H1 (cell line): ENCODE data around the gene TENT5A. TPM values are rescaled to one million over a fixed set of nuclear protein-coding genes. Genes with fewer than 3 reads are reported as not detected.

ENCODE experiments used
- CTCF ChIA-PET: fragments of 300-600 bp; sonication (Branson Sonifier 250); formaldehyde crosslinking; loops from one replicate; lab custom pipeline; 2021; ENCODE audit not compliant: partially characterized antibody; lab: Charles Lee
- POLR2A ChIA-PET: fragments of 300-600 bp; sonication (Branson Sonifier 250); formaldehyde crosslinking; loops from one replicate; lab custom pipeline; 2021; ENCODE audit warnings: inconsistent platforms; ENCODE audit not compliant: partially characterized antibody; lab: Charles Lee
- DNase-seq, 2 experiments: peaks; one replicate each; pipeline versions ENCODE4 v3.0.0 to v3.0.0-alpha.2; 2010 to 2022; ENCODE audit warnings: low spot score in 2 of 2, low read depth in 1 of 2, mixed read lengths in 1 of 2
- FAIRE-seq: peaks from 2 replicates; lab custom pipeline; 2011; peaks lifted over from hg19 to GRCh38; lab: Jason Lieb, UNC
- H2AFZ ChIP-seq: 2 replicates; pipeline ENCODE4 v1.8.1; 2012; ENCODE audit warnings: low read length, inconsistent platforms
- H2AK5ac ChIP-seq: 2 replicates; pipeline ENCODE4 v1.6.1; 2013; ENCODE audit warnings: low read depth, low read length
- H2BK120ac ChIP-seq: replicated peaks from 2 replicates; pipeline ENCODE3; 2013; ENCODE audit warnings: low read depth, low read length, inconsistent platforms
- H2BK12ac ChIP-seq: 2 replicates; pipeline ENCODE4 v1.6.1; 2013; ENCODE audit warnings: low read depth, low read length
- H2BK15ac ChIP-seq: 2 replicates; pipeline ENCODE4 v1.6.1; 2013; ENCODE audit warnings: low read length
- H2BK20ac ChIP-seq: 2 replicates; pipeline ENCODE4 v1.6.1; 2013; ENCODE audit warnings: low read length
- H2BK5ac ChIP-seq: 2 replicates; pipeline ENCODE4 v1.6.1; 2013; ENCODE audit warnings: low read depth, low read length
- H3K14ac ChIP-seq: 2 replicates; pipeline ENCODE4 v1.6.1; 2013; ENCODE audit warnings: inconsistent platforms; ENCODE audit not compliant: insufficient read length
- H3K18ac ChIP-seq: 2 replicates; pipeline ENCODE4 v1.6.1; 2013; ENCODE audit warnings: low read length; ENCODE audit errors: extremely low read depth
- H3K23ac ChIP-seq: 2 replicates; pipeline ENCODE4 v1.6.1; 2013; ENCODE audit warnings: inconsistent platforms; ENCODE audit not compliant: insufficient read length
- H3K23me2 ChIP-seq: 2 replicates; pipeline ENCODE4 v1.6.1; 2013; ENCODE audit warnings: low read depth, low read length
- H3K27ac ChIP-seq: 2 replicates; pipeline ENCODE4 v1.6.1; 2011; ENCODE audit warnings: low read depth, low read length, inconsistent platforms
- H3K27me3 ChIP-seq, 4 experiments: replicated peaks in 1 of 4; 1 replicate in 1 of 4; 2 replicates in 3 of 4; pipeline versions ENCODE4 v1.6.1 to v1.8.1; 2011 to 2013; ENCODE audit warnings: low read length in 3 of 4, mild to moderate bottlenecking in 3 of 4, inconsistent platforms in 2 of 4, mixed read lengths in 2 of 4, moderate library complexity in 1 of 4; ENCODE audit not compliant: control insufficient read depth in 3 of 4, insufficient read depth in 3 of 4; ENCODE audit errors: extremely low read depth in 1 of 4
- H3K36me3 ChIP-seq, 4 experiments: 2 replicates each; pipeline versions ENCODE4 v1.6.1 to v1.8.1; 2011 to 2013; ENCODE audit warnings: mild to moderate bottlenecking in 4 of 4, low read length in 3 of 4, moderate library complexity in 2 of 4, control low read depth in 1 of 4, inconsistent platforms in 1 of 4; ENCODE audit not compliant: insufficient read depth in 4 of 4, control insufficient read depth in 2 of 4
- H3K4ac ChIP-seq: replicated peaks from 2 replicates; pipeline ENCODE3; 2013; ENCODE audit warnings: low read length, low read depth, mixed read lengths, inconsistent platforms; ENCODE audit not compliant: insufficient read length
- H3K4me1 ChIP-seq, 4 experiments: replicated peaks in 1 of 4; 1 replicate in 1 of 4; 2 replicates in 3 of 4; pipeline versions ENCODE4 v1.6.1 to v1.8.1; 2011 to 2013; ENCODE audit warnings: low read length in 3 of 4, inconsistent platforms in 2 of 4, mixed read lengths in 1 of 4; ENCODE audit not compliant: insufficient read depth in 4 of 4, control insufficient read depth in 3 of 4
- H3K4me2 ChIP-seq, 2 experiments: 2 replicates each; pipeline versions ENCODE4 v1.6.1 to v1.8.1; 2011 to 2013; ENCODE audit warnings: low read depth in 2 of 2, low read length in 2 of 2, control low read depth in 1 of 2, inconsistent platforms in 1 of 2, mild to moderate bottlenecking in 1 of 2; ENCODE audit not compliant: insufficient read depth in 1 of 2
- H3K4me3 ChIP-seq, 4 experiments: fragments of 200-600, 300-600 bp in 1 of 4; sonication (generic), shearing (Covaris generic), sonication (Bioruptor Twin) in 1 of 4; 2 replicates each; pipeline versions ENCODE4 v1.5.1 to v1.8.1; 2011 to 2016; ENCODE audit warnings: low read length in 4 of 4, low read depth in 3 of 4, control low read depth in 2 of 4, inconsistent platforms in 2 of 4, mild to moderate bottlenecking in 2 of 4, mixed read lengths in 1 of 4, moderate library complexity in 1 of 4; ENCODE audit not compliant: insufficient read depth in 2 of 4; ENCODE audit errors: extremely low read depth in 1 of 4
- H3K56ac ChIP-seq: replicated peaks from 2 replicates; pipeline ENCODE3; 2013; ENCODE audit warnings: low read depth, mild to moderate bottlenecking, mixed read lengths, low read length, inconsistent platforms; ENCODE audit not compliant: insufficient read length
- H3K79me1 ChIP-seq: 2 replicates; pipeline ENCODE4 v1.6.1; 2013; ENCODE audit warnings: low read depth, low read length, control low read depth
- H3K79me2 ChIP-seq, 2 experiments: 2 replicates each; pipeline versions ENCODE4 v1.6.1 to v1.8.1; 2012 to 2013; ENCODE audit warnings: low read length in 2 of 2, mild to moderate bottlenecking in 2 of 2, inconsistent platforms in 1 of 2; ENCODE audit not compliant: insufficient read depth in 2 of 2, control insufficient read depth in 1 of 2
- H3K9ac ChIP-seq, 4 experiments: replicated peaks in 1 of 4; 1 replicate in 1 of 4; 2 replicates in 3 of 4; pipeline versions ENCODE4 v1.6.1 to v1.8.1; 2011 to 2013; ENCODE audit warnings: low read depth in 3 of 4, low read length in 3 of 4, control low read depth in 2 of 4, mild to moderate bottlenecking in 2 of 4, moderate library complexity in 2 of 4, inconsistent platforms in 1 of 4; ENCODE audit errors: extremely low read depth in 1 of 4
- H3K9me3 ChIP-seq, 2 experiments: 2 replicates each; pipeline versions ENCODE4 v1.6.1 to v1.8.1; 2012 to 2013; ENCODE audit warnings: mild to moderate bottlenecking in 2 of 2, moderate library complexity in 2 of 2, control low read depth in 1 of 2, inconsistent platforms in 1 of 2, low read depth in 1 of 2, low read length in 1 of 2, mixed read lengths in 1 of 2; ENCODE audit not compliant: insufficient read depth in 2 of 2
- H4K20me1 ChIP-seq, 2 experiments: replicated peaks in 1 of 2; 2 replicates each; pipeline versions ENCODE3 to v1.8.1; 2011 to 2013; ENCODE audit warnings: inconsistent platforms in 2 of 2, low read length in 2 of 2, mild to moderate bottlenecking in 1 of 2; ENCODE audit not compliant: insufficient read depth in 2 of 2, control insufficient read depth in 1 of 2
- H4K5ac ChIP-seq: 2 replicates; pipeline ENCODE4 v1.6.1; 2013; ENCODE audit warnings: low read length, low read depth, mixed read lengths, inconsistent platforms; ENCODE audit not compliant: insufficient read length
- H4K8ac ChIP-seq: 2 replicates; pipeline ENCODE4 v1.8.0; 2013; ENCODE audit warnings: mild to moderate bottlenecking, moderate library complexity, low read length, inconsistent platforms; ENCODE audit not compliant: insufficient read depth; ENCODE audit errors: extremely low read depth
- H4K91ac ChIP-seq: replicated peaks from 2 replicates; pipeline ENCODE3; 2013; ENCODE audit warnings: low read length, mixed read lengths, inconsistent platforms; ENCODE audit not compliant: insufficient read length
- GABPA ChIP-seq: IDR thresholded peaks from 2 replicates; pipeline ENCODE4 v1.6.1; 2011; ENCODE audit warnings: mild to moderate bottlenecking, low read length, moderate library complexity, borderline replicate concordance; ENCODE audit not compliant: insufficient read depth
- WGBS, 2 experiments: shearing (Covaris generic) in 1 of 2; methylation state at CpG; one replicate each; pipeline versions ENCODE4 v1.1.6 to v1.1.7; 2013 to 2015; ENCODE audit warnings: low lambda C conversion rate in 2 of 2, mixed read lengths in 2 of 2, inconsistent platforms in 1 of 2, low coverage in 1 of 2, missing lambda C conversion rate in 1 of 2; ENCODE audit not compliant: insufficient replicate concordance in 2 of 2, insufficient coverage in 1 of 2, insufficient read length in 1 of 2; ENCODE audit errors: extremely low coverage in 1 of 2, missing lambda C conversion rate in 1 of 2; 5-methylcytosine and 5-hydroxymethylcytosine counted together
- polyA plus RNA-seq, 7 experiments: library from polyadenylated mRNA; depleted of rRNA in 3 of 7; stranded (reverse) in 5 of 7; unstranded in 2 of 7; fragments of >200 nt in 5 of 7; fragments of 200-250 nt in 2 of 7; gene quantifications; 1 replicate in 5 of 7; 2 replicates in 1 of 7; 4 replicates in 1 of 7; pipeline versions ENCODE4 v1.2.1 to v1.2.3, GENCODE V29; 2011 to 2013; ENCODE audit warnings: missing spikeins in 2 of 7, mixed read lengths in 2 of 7
- total RNA-seq: library from RNA; stranded (reverse); fragmentation: NEBNext Ultra II Directional; extraction: Animal tissue kit (Norgen Biotek cat#: 25700); gene quantifications from 2 replicates; pipeline ENCODE4 v1.2.1, GENCODE V29; 2021

TENT5A gene
- total and polyA plus RNA-seq, 2 of the 8 experiments (the other 6 are each of a cell fraction or from before 2014, with no cell fraction given): 0.91 to 2.9 TPM

- H2AFZ ChIP-seq: no peak overlapping the region
- 84% methylated on average over 3 of the region's 3 CpGs; no CpG with 5 or more reads in 1 of the 2 experiments for WGBS, 2 experiments
- no peaks in the 10 kb centered on the region for H3K23me2 ChIP-seq
- no peak overlapping the region for H3K56ac ChIP-seq
- no peak overlapping the region for H4K91ac ChIP-seq
- no peaks in the 10 kb centered on the region for H3K79me2 ChIP-seq
- DNase-seq (no peak), FAIRE-seq (no peak)
- H4K5ac ChIP-seq: no peak overlapping the region
- H3K18ac ChIP-seq: no peak overlapping the region
- no peak overlapping the region for H2BK12ac ChIP-seq
- H3K79me1 ChIP-seq: no peaks in the 10 kb centered on the region
- H2BK5ac ChIP-seq: no peak overlapping the region
- no peak for TF ChIP-seq GABPA
- H2BK15ac ChIP-seq: no peak overlapping the region
- no peaks in the 10 kb centered on the region for H3K27me3 ChIP-seq
- H3K4me3 ChIP-seq: no peak overlapping the region
- no peak overlapping the region for H2AK5ac ChIP-seq
- no peaks in the 10 kb centered on the region for H3K4me1 ChIP-seq
- H2BK20ac ChIP-seq: no peak overlapping the region
- CTCF ChIA-PET: no interaction called here
- H4K20me1 ChIP-seq: no peaks in the 10 kb centered on the region
- no peaks in the 10 kb centered on the region for H3K36me3 ChIP-seq
- no peaks in the 10 kb centered on the region for H3K9me3 ChIP-seq
- no peak overlapping the region for H3K9ac ChIP-seq
- no peak overlapping the region for H3K14ac ChIP-seq
- H3K27ac ChIP-seq: no peak overlapping the region
- no peak overlapping the region for H4K8ac ChIP-seq
- POLR2A ChIA-PET: no interaction called here
- H3K4ac ChIP-seq: no peak overlapping the region
- H3K4me2 ChIP-seq: no peak overlapping the region
- no peak overlapping the region for H3K23ac ChIP-seq
- H2BK120ac ChIP-seq: no peak overlapping the region
Observed at GRCh38 chr6:81800666-81801065, 48.2 kb upstream of the TENT5A start.
